GM10266 (cell line): Measurements from ENCODE around the gene S100A8.
A peak's percentile ranks its signal among the peaks of the same experiment; 100 is the strongest.

Source experiments
- DNase-seq: peaks from one replicate; pipeline ENCODE4 v3.0.0; 2012; ENCODE audit errors: extremely low spot score
- TF ChIP-seq, protein P1 (sequence below): IDR thresholded peaks from 2 replicates; pipeline ENCODE4 v1.5.1; 2012; ENCODE audit warnings: mild to moderate bottlenecking, low read depth; ENCODE audit not compliant: control insufficient read depth, insufficient read depth; ENCODE audit errors: missing control alignments

The S100A8 gene

GRCh38 chr1:153354515-153355193, 36.2 kb downstream of the S100A8 start:
- TF ChIP-seq, protein P1, sequence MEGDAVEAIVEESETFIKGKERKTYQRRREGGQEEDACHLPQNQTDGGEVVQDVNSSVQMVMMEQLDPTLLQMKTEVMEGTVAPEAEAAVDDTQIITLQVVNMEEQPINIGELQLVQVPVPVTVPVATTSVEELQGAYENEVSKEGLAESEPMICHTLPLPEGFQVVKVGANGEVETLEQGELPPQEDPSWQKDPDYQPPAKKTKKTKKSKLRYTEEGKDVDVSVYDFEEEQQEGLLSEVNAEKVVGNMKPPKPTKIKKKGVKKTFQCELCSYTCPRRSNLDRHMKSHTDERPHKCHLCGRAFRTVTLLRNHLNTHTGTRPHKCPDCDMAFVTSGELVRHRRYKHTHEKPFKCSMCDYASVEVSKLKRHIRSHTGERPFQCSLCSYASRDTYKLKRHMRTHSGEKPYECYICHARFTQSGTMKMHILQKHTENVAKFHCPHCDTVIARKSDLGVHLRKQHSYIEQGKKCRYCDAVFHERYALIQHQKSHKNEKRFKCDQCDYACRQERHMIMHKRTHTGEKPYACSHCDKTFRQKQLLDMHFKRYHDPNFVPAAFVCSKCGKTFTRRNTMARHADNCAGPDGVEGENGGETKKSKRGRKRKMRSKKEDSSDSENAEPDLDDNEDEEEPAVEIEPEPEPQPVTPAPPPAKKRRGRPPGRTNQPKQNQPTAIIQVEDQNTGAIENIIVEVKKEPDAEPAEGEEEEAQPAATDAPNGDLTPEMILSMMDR = no peak
- DNase-seq = no peak

DNA sequence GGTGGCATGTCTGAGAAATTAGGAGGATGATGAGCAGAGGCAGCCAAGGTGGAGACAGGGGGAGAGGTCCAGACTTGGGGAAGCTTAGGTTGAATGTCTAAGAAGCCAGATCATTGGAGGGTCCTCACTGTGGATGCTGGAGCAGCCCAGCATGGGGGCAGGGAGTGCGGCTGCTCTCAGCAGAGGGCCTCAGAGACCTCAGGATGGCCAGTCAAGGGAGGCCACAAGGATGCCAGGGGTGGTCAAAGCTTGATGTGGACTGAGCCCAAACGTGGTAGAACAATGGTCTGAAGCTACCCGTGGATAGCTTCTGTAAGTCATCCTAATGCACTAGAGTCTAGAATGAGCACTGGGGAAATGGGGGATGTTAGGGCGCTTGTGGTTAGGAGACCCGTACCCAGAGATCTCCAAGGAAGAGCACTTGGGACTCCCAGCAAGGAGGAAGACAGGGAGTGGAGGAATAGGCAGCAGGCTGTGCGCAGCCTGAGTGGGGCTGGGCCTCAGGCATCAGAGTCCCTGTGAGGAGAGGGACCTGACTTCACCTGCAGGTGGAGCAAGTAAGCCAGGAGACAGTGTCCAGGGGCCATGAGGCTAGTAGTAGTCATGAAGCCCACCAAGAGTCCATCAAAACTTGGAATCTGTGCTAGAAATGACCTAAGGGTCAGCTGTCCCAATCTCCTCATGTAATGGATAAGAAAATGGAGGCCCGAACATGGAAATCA, 37.5 kb downstream of the S100A8 start:
- TF ChIP-seq, protein P1 = peak; percentile 57
- no peak for DNase-seq

GRCh38 chr1:153352523-153352922, 38.4 kb downstream of the S100A8 start:
- TF ChIP-seq, protein P1 = peak; percentile 89
- DNase-seq = peak; percentile 67

DNA sequence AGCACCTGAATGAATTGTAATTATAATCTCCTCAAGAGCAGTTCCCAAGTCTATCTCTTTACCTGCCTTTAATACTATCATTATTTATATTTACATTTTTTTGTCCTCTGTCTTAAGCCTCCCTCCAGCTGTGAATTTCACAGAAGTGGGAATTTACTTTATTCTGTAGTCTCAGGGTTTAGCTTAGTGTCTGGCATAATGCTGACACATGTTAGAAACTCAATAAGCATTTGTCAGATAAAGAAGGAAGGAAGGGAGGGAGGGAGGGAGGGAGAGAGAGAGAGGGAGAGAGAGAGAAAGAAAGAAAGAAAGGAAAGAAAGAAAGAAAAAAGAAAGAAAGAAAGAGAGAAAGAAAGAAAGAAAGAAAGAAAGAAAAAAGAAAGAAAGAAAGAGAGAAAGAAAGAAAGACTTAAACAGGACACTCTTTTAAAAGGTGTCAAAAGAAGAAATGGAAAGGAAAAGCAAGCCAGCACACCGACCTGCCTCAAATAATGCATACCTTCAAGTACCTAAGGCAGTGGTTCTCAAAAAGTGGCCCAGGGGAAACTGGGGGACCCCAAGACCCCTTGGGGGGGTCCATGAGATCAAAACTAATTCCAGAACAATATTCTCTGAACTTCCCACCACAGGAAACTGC, 40.4 kb downstream of the S100A8 start:
- TF ChIP-seq, protein P1 = no peak
- no peak for DNase-seq

DNA sequence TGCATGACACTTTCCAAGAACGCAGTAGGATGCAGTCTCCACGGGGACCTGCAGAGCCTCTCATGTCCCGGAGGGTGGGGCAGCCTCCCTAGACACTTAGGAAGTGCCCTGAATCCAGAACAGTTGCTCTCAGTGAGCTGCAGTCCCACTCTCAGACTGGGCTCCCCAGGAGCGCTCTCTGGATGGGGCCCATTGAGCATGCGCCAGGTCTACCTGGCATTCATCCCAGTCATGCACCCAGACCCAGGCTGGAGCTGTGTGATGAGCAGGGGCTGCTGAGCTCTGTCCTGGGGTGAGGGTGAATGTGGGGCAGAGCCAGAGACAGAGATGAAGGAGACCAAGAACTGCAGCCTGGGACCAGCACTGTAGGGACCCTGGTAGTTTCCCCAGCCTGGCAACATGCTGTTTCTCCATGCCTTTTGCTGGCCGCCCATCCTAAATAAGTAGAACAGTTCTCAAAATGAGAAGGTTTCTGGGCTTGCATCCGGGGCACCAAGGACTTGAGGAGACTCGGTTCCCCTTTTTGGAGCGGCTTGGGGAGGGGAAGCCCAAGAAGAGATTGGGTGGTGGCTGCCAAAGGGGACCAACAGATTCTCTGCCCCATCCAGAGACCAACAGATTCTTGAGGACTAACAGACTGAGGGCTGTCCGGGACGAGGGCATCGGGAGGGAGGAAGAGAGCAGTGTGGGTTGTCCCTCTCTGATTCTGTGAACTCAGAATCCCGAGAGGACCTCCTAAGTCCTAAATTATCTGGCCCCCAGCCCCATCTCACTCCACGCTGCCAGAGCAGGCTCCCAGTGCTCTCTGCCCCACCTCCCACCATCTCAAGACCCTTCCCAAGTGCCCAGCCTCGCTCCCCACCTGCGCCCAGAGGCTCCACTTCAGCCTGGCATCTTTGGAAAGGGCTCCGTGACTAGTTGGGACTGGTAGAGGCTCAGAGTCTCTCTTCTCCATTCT, 41.2 kb downstream of the S100A8 start:
- DNase-seq = no peak
- TF ChIP-seq, protein P1 = no peak

- no peak for DNase-seq
- TF ChIP-seq, protein P1 = no peak
Measured at GRCh38 chr1:153348511-153349362, 42.1 kb downstream of the S100A8 start, which contains the start of gene PGLYRP4. PGLYRP4 (minus strand) TSS chr1:153348841; CDS start chr1:153347932, 909 bp downstream.
